Measurements from ENCODE around the gene IGF2BP2.

IGF2BP2 gene

DNA sequence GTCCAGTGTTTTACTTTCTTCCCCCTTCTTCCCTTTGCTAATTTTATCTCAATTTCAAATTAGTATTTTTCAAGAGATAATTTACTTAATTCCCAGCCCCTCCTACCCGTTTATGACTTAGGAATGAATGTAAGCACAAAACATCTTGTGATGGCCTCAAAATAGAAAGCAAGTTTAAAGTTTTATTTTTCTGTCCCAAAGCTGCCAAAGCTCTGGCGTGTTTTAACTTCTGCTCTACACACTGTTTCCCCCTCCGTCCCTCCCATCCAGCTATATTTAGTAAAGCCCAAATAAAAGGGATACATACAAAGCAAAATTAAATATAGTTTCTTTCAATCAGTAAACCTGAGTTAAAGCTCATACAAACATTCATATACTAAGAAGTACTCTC is 59.9 kb downstream of the IGF2BP2 start:
- DNase-seq (ENCODE audit: low read depth) = no peak

DNA sequence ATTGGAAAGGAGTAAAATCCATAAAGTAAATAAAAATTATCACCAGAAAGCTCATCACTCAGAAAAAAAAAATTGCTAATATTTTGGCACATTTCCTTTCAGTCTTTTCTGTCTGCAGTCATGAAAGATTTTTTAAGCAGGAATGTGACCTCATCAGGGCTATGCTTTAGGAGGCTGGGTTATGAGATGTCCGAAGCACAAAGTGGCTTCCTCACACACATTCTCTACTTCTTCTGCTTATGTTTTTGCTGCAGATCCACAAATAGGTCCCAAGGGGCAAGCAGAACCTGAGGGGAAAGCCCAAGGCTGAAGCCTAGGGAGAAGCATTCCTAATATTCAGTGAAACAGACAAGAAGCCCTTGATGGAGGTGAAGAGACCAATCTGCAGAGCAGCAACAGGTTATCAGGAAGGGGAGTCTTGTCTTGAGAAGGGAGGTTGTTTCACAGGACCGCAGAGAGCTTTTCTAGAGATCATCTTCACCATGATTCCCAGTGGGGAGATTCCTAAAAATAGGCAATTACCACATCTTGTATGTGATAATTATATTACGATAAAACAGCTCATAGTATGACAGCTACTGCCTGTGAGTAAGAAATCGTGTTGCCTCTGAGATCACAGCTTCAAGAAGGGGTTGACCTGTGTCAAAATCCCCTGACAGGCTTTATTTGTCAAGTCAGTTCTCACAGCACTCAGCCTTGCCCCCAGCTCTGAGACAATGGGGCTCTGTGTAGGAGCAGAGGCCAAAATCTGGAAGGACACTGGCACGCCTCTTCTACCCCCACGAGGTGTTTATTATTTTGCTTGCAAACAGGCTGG is 60.5 kb downstream of the IGF2BP2 start:
- no peak for DNase-seq (ENCODE audit: low read depth)

DNA sequence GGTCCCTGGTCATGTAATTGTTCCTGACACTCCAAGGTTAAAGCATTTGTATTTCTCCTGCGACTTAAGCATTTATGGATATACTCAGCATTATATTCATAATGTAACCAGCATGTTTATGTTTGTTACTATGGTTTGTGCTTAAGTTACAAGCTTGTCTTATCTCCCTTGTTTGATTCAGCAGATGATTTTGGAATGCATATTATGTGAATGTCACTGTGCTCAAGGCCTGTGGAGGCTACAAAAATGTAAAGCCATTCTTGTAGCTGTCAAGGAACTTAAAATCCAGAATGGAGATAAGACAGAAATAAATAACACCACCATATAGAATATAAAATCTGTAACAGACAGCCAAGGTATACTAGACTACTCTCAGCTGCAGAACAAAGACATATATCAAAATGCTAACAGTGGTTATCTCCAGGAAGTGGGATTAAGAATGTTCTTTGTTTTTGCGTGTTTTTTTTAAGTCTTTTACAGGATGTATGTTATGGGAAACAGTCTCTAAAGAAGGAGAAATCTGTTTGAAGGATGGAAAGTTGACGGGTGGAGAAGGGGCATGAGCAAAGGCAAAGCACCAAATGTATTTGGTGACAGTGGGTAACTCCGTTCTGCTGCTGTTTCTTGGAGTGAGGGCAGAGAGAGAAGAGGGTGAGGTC is 61.4 kb downstream of the IGF2BP2 start:
- no peak for DNase-seq (ENCODE audit: low read depth)

DNA sequence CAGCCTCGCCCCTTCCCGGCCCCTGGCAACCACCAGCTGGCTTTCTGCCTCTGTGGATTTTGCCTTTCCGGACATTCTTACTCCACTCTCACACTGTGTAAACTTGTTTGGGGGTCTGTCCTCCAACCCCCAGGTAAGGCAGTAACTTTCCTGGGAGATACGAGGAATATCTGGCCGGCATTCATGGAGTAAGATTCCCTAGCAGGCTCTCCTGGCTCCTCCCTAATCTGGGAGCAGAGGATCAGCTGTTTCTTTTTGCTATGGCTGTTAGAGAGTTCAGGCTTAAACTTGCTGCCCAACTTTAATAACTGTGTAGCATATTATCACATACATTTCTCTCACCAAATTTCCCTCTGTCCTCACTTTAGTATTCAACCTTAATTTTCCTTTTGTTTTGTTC is 64.3 kb downstream of the IGF2BP2 start:
- no peak for DNase-seq (ENCODE audit: low read depth)

DNA sequence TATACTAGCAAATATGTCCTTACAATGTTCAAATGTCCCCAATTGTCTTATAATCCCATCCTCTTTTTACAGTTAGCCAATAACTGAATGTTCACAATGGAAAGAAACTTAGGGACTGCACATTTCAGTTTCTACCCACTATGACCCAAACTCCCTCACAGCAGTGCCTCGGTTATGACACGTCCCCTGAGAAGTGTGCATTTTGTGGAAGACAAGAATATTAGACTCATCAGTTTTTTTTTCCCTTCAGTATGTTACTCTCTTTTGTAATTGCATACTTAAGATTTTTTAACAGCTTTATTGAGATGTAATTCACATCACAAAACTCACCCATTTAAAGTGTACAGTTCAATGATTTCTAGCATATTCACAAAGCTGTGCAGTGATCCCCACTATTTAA is 64.8 kb downstream of the IGF2BP2 start:
- no peak for DNase-seq (ENCODE audit: low read depth)

DNA sequence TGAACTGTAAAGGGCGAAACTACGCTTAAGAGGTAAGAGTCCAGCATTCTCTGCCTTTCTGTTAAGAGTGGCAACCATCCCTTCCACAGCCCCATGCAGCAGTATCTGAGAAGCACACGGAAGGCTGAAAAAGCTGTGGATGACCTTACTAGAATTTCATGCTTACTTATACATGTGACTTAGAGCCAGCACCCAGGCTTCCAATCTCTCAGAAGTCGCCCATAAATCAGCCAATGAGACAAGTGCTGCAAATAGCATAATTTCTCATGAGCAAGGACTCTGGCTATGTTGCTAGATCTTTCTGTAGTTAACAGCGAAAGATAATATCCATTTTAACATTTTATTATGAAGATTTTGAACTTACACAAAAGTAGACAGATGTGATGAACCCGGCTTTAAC is 65.3 kb downstream of the IGF2BP2 start:
- DNase-seq (ENCODE audit: low read depth) = no peak

DNA sequence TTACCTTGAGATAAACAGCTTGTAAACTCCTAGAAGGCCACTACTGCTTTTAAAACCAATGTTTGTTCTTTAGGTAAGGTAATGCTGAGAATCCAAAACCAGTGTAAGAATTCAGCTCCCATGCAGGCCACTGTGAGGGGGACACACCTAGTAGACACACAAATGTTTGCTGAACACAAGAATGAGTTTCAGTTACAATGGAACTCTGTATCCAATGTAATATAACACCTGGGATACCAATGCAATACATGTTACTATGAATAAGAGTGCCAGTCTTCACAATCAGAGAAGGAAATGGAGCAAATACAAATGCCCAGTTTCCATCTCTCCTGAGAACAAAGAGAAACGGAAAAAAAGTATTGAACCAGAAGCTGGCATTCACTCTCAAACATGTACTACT is 65.9 kb downstream of the IGF2BP2 start:
- DNase-seq (ENCODE audit: low read depth) = no peak

DNA sequence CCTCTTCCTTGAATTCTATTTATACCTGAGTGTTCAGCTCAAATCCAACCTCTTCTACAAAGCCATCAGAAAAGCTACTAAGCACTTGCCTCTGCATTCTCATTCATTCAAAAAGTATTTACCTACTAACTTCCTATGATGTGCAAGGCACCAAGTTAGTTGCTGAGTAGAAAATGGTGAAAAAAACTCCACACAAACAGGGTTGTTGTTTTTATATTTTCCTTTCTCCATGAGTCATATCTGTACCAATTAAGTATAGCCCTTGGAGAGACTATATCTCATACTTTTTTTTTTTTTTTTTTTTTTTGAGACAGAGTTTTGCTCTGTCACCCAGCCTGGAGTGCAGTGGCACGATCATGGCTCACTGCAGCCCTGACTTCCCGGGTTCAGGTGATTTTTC is 67.7 kb downstream of the IGF2BP2 start:
- DNase-seq (ENCODE audit: low read depth) = no peak

DNA sequence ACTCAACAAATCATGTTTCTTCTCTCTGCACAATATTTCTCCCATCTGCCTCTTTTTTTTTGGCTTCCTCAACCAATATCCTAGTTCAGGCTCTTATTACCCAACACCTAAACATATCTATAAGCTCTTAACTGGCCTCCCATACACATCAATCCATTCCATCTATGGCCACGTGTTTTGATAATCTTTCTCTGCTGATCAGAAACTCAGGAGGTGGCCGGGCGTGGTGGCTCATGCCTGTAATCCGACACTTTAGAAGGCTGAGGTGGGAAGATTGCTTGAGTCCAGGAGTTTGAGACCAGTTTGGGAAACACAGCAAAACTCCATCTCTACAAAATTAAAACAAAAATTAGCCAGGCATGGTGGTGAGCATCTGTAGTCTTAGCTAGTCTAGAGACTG is 68.4 kb downstream of the IGF2BP2 start:
- no peak for DNase-seq (ENCODE audit: low read depth)

DNA sequence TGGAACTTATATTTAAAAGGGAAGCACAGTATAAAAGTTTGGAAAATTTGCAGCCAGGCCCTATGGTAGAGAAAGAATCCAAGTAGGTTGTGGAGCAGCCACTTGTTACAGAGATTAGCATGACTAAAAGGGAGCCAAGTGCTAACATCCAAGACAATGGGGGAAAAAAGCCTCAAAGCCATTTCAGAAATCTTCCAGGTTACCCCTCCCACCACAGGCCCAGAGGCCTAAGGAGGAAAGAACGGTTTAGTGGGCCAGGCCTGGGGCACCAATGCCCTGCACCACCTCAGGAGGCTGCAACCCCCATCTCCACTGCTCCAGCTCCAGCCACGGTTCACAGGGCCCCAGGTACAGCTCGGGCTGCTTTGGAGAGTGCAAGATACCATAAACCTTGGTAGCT is 69.9 kb downstream of the IGF2BP2 start:
- no peak for DNase-seq (ENCODE audit: low read depth)

DNA sequence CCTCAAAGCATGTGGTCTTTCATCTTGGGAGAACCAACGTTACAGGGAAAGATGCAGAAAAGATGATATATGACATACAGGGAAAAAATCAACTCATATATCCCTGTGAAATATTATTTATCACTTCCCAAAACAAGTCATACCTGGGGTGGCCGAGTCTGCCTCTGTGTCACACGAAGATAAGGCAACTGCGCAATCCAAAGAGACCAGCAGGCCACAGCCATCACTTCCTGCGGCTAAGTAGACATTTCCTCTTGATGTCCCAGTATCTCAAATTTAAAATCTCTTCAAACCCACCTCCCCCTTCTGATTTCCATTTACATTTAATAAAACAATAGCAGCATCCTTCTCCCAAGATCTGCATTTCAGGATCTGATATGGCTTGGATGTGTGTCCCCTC is 71.5 kb downstream of the IGF2BP2 start:
- no peak for DNase-seq (ENCODE audit: low read depth)

DNA sequence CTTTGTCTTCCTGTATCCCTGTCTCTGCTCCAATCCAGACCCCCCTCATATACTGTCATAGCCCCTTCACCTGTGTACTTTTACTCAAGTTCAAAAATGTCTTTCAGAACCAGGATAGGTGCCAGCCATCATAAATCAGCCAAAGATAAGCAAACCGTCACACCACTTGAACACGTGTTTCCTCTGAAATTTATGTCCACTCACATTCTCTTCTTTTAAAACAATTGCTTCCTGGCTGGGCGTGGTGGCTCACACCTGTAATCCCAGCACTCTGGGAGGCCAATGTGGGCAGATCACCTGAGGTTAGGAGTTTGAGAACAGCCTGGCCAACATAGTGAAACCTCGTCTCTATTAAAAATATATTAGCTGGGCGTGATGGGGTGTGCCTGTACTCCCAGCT is 74.1 kb downstream of the IGF2BP2 start:
- DNase-seq (ENCODE audit: low read depth) = no peak

DNA sequence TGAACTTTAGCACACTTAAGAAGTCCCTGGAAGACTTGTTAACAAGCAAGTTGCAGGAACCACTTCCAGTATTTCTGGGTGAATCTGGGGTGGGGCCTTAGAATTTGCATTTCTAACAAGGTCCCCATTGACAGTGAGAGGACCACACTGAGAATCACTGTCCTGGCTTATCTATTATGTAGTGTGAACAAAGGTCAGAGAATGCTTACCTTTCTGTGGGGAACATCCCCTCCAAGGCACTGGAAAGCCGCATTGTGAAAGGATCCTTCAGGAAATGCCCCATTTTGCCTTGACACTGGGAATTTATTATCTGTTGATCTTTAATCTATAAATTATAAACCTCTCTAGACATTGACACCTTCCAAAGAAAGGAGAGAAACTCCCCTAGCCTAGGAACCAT is 74.8 kb downstream of the IGF2BP2 start:
- DNase-seq (ENCODE audit: low read depth) = no peak

DNA sequence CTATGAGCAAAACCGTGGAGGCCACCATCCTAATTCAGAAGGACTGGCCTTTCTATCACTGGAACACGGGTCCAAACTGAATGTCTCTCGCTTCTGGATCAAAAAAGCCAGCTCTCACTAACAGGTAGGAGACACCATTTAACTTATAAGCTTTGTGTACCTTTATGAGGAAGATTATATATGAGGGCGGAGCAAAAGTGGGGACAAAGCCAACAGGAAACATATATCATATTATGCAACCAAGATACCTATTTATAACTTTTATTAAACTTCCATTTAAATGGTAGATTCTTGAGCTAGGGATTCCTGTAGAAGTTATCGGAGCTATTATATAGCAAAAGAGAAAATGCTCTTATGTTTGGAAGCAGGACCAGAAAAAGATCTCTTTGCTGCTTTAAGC is 78.4 kb downstream of the IGF2BP2 start:
- no peak for DNase-seq (ENCODE audit: low read depth)

DNA sequence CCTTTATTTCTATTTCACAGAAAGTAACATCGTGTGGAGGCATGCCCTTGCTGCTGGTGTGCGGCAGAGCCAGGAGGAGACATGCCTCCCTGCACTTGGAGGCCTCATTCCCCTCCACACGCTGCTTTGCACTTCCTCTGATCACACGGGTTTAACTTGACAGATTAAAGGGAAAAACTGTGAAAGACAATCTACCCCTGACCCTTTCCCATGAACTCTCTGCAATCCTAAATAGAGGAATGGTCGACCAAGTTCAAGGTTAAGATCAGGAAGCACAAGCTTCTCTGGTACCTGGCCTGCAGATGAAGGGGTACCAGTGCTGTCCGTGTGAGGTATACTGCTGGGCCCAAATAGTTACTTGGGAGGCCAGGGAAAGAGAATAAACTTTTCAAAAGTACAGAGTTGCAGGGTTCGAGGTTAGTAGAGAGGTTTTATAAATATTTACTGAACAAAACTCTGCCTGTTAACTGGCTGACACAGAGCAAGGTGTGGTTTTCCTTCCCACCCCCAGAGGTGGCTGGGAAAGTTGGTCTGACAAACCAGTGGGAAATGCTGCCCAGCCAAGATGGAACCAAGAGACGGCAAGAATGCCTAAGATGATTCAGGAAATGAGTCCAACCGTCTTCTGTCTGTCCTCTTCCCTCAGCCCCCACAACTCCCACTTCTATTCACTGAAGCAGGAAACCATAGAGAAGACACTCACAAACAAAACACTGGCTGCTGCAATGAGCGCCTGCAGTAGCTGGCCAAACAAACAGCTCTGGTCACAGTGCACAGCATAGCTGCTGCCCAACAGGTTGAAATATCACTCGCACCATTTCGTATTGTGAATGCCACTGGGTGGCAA is 79.6 kb downstream of the IGF2BP2 start:
- no peak for DNase-seq (ENCODE audit: low read depth)

DNA sequence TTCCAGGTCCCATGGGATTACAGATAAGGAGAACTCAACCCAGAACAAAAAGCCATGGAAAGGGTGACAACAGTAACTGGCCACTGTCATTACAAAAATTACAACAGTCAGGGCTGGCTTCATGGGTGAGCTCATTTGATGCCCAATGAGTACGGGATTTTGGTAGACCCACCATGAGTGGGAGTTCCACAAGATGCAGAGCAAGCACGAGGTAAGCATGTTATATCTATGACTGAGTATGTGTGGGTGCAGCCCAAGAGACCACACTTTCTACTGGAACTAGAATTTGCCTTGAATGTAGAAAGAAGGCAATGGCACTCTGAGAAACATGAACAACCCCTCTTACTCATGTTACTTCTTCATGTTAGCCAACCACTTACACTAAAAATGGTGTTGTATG is 83.3 kb downstream of the IGF2BP2 start:
- no peak for DNase-seq (ENCODE audit: low read depth)

DNA sequence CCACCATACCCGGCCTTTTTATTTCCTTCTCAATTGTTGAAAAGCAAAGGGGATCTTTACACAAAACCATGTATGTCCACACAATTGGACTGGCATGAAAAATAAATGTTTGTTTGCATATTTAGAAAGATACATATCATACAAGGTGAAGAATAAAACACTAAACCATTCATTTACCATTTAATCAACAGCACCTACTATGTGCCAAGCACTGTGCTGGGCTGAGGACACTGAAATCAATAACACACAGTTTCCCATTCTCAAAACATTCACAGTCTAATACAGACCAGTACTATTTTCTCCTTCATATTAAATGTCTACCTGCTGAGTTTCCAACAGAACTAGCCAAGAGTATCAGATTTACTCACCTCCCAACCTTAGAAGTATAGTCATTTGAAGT is 84.7 kb downstream of the IGF2BP2 start:
- DNase-seq (ENCODE audit: low read depth) = no peak

DNA sequence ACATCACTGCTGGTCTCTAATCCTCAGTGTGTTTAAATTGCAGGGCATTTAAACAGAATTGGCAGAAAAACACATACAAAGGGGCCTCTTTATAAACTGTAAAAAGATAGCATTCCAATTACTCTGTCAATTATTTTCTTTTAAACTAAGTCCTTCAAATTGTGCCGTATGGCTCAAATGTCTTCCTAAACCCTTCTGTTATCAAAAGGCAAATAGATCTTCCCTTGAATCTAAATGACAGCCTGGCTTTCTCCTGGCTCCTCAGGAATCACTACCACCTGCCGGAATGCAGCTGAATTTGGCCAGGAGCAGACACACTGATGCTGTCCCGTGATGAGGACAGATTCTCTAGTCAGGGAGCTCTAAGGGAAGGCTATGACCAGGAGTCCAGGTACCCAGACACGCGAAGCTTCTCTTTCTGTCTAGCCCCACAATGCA is 85.6 kb downstream of the IGF2BP2 start:
- no peak for DNase-seq (ENCODE audit: low read depth)

DNA sequence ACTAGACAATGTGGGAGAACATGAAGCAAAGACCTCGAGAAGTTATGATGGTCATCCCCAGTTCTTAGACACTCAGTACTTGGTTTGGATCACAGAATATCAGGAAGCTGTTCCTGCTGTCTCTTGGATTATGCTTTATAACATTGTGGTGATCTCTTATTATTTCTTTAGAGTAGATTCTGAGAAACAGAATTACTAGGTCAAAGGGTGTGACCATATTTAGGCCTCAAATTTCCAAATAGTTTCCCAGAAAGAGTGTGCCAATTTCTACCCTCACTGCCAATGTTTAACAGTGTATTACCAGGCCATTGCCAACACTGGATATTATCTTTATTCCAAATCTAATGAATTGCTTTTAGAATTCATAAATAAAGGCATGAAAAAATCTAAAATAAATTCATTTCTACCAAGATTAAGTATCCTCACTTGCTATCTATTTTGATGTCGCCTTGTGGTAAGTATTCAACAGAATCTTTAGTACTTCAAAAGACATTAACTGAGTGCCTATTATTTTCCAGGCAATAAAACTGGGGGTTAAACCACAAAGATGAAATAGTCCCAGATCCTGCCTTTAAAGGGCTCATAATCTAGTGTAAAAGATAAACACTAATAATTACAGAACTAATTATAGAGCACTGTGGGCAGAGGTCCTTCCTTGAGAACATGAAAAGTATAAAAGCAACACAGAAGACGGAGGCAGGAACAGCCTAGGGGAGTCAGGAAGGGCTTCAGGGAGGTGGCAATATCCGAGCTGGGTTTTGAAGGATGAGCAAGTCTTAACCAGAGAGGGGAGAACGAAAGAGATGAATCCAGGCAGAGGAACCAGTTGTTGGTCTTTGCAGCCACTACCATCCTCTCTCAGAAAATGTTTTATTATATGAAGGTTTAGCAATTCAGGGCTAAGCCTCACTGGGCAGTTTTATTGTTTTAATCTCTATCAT is 86.8 kb downstream of the IGF2BP2 start:
- DNase-seq (ENCODE audit: low read depth) = no peak

DNA sequence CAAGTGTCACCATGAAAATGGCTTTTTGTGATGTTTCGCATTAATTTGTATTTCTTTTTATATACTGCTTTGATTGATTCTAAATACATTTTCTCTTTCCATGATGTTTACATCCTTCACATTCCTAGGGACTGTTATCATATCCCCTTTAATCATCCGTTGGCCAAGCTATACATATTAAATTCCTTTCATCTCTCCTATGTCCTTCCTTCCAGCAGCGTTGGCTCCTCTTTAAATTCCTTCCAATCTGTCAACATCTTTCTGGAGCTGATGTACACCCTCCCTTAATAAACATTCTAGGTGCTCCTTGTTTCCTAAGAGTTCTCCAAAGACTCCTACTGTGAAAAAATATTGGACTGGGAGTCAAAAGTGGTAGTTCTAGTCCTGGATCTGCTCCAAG is 87.8 kb downstream of the IGF2BP2 start:
- DNase-seq (ENCODE audit: low read depth) = no peak

DNA sequence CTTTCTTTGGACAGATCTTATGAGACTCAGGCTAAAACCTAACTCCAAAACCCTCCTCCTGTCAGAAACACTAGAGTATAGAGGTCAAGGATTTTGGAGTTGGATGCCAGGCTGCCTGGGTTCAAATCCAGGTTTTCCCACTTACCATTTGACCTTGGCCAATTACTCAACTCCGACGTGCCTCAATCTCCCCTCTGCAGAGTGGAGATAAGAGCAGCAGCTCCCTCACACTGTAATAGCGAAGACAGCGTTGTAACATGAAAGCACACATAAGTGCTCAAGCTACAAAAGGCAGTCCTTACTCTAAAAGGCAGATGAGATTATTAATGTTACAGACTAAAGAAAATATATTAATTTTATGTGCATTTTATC is 90.1 kb downstream of the IGF2BP2 start:
- no peak for DNase-seq (ENCODE audit: low read depth)
